SK-N-SH (cell line): Measurements from ENCODE around the gene MS4A10. TPM values are rescaled to one million over a fixed set of nuclear protein-coding genes. Genes with fewer than 3 reads are reported as not detected.

Experiments used
- CTCF ChIA-PET: fragments of 300-600, 350-600 bp; formaldehyde crosslinking; extraction: SDS; loops from one replicate; lab custom pipeline; 2021; lab: Yijun Ruan, JAX
- POLR2A ChIA-PET: fragments of 350-600 bp; sonication (Branson Sonifier 250); formaldehyde crosslinking; extraction: SDS; loops from one replicate; lab custom pipeline; 2020; ENCODE audit warnings: antibody characterized with exemption, inconsistent platforms; lab: Yijun Ruan, JAX
- DNase-seq: peaks from one replicate; pipeline ENCODE4 v3.0.0; 2012
- H2AFZ ChIP-seq: fragments of 200-600 bp; sonication (generic); 2 replicates; pipeline ENCODE4 v1.8.1; 2016; ENCODE audit warnings: antibody characterized with exemption, mild to moderate bottlenecking, low read depth
- H3F3A ChIP-seq: fragments of 200-600 bp; sonication (generic); replicated peaks from 2 replicates; pipeline ENCODE3; 2016; ENCODE audit warnings: antibody characterized with exemption, mild to moderate bottlenecking; ENCODE audit not compliant: insufficient read depth
- H3K27ac ChIP-seq, 2 experiments: fragments of 200-500 bp in 1 of 2; fragments of 200-600 bp in 1 of 2; sonication (Bioruptor generic) in 1 of 2; sonication (generic), shearing (Covaris generic) in 1 of 2; 2 replicates each; pipeline versions ENCODE4 v1.5.1 to v1.6.1; 2014 to 2016; ENCODE audit warnings: low read depth in 2 of 2, inconsistent platforms in 1 of 2, low read length in 1 of 2, mild to moderate bottlenecking in 1 of 2, mixed read lengths in 1 of 2
- H3K27me3 ChIP-seq: fragments of 200-600 bp; sonication (generic), shearing (Covaris generic); 2 replicates; pipeline ENCODE4 v1.6.1; 2016; ENCODE audit warnings: mixed run types; ENCODE audit not compliant: insufficient read depth
- H3K36me3 ChIP-seq, 2 experiments: fragments of 200-500 bp in 1 of 2; fragments of 200-600 bp in 1 of 2; sonication (Bioruptor generic) in 1 of 2; sonication (generic) in 1 of 2; replicated peaks in 1 of 2; 2 replicates each; pipeline versions ENCODE3 to v1.5.1; 2014 to 2016; ENCODE audit warnings: low read length in 1 of 2, mild to moderate bottlenecking in 1 of 2; ENCODE audit not compliant: insufficient read depth in 2 of 2, control insufficient read depth in 1 of 2
- H3K4me1 ChIP-seq, 2 experiments: fragments of 200-500 bp in 1 of 2; fragments of 200-600 bp in 1 of 2; sonication (Bioruptor generic) in 1 of 2; sonication (generic), shearing (Covaris generic) in 1 of 2; 2 replicates each; pipeline versions ENCODE4 v1.5.1 to v1.6.1; 2014 to 2016; ENCODE audit warnings: low read depth in 1 of 2, low read length in 1 of 2, mixed run types in 1 of 2; ENCODE audit not compliant: insufficient read depth in 2 of 2, control insufficient read depth in 1 of 2
- H3K4me2 ChIP-seq: fragments of 200-600 bp; sonication (generic), shearing (Covaris generic); 2 replicates; pipeline ENCODE4 v1.6.1; 2017; ENCODE audit warnings: mixed run types
- H3K4me3 ChIP-seq, 2 experiments: fragments of 200-500 bp in 1 of 2; fragments of 200-600 bp in 1 of 2; sonication (Bioruptor generic) in 1 of 2; sonication (generic), shearing (Covaris generic) in 1 of 2; 2 replicates each; pipeline versions ENCODE4 v1.5.1 to v1.8.1; 2014 to 2016; ENCODE audit warnings: low read depth in 2 of 2, inconsistent platforms in 1 of 2, low read length in 1 of 2, mild to moderate bottlenecking in 1 of 2, mixed read lengths in 1 of 2, moderate library complexity in 1 of 2
- H3K79me2 ChIP-seq: fragments of 200-600 bp; sonication (generic); 2 replicates; pipeline ENCODE4 v1.8.1; 2017; ENCODE audit warnings: mild to moderate bottlenecking; ENCODE audit not compliant: insufficient read depth
- H3K9ac ChIP-seq: fragments of 200-600 bp; sonication (generic); 2 replicates; pipeline ENCODE4 v1.6.1; 2017; ENCODE audit warnings: mixed run types
- H3K9me2 ChIP-seq: fragments of 200-600 bp; sonication (generic); 2 replicates; pipeline ENCODE4 v1.6.1; 2017; ENCODE audit warnings: mixed run types
- H3K9me3 ChIP-seq: fragments of 200-600 bp; sonication (generic); 2 replicates; pipeline ENCODE4 v1.6.1; 2017; ENCODE audit warnings: mixed run types, mild to moderate bottlenecking, moderate library complexity
- H4K20me1 ChIP-seq: fragments of 200-600 bp; sonication (generic); 2 replicates; pipeline ENCODE4 v1.6.1; 2017; ENCODE audit warnings: mild to moderate bottlenecking, mixed run types; ENCODE audit not compliant: insufficient read depth
- CHD2 ChIP-seq: fragments of 150-350 bp; IDR thresholded peaks from 2 replicates; pipeline ENCODE4 v1.6.1; 2018; ENCODE audit warnings: low read length; ENCODE audit not compliant: partially characterized antibody
- EP300 ChIP-seq, 2 experiments: IDR thresholded peaks; 2 replicates each; pipeline versions ENCODE4 v1.4.0 to v1.6.1; 2012; ENCODE audit warnings: borderline replicate concordance in 1 of 2, low read depth in 1 of 2, low read length in 1 of 2
- EZH2phosphoT487 ChIP-seq: fragments of 200-600 bp; sonication (generic); IDR thresholded peaks from 2 replicates; pipeline ENCODE4 v1.6.1; 2017; ENCODE audit warnings: low read depth, mixed run types, mild to moderate bottlenecking, antibody characterized with exemption, moderate library complexity, borderline replicate concordance
- JUND ChIP-seq: IDR thresholded peaks from 2 replicates; pipeline ENCODE4 v1.4.0; 2012
- MXI1 ChIP-seq: IDR thresholded peaks from 2 replicates; pipeline ENCODE4 v1.6.1; 2012; ENCODE audit warnings: mild to moderate bottlenecking, low read depth, low read length, improper control_type of control experiment
- NFIC ChIP-seq: IDR thresholded peaks from 2 replicates; pipeline ENCODE4 v1.4.0; 2012; ENCODE audit warnings: borderline replicate concordance
- RAD21 ChIP-seq: IDR thresholded peaks from 2 replicates; pipeline ENCODE4 v1.6.1; 2012; ENCODE audit warnings: mild to moderate bottlenecking, low read length
- RFX5 ChIP-seq: IDR thresholded peaks from 2 replicates; pipeline ENCODE4 v1.6.1; 2012; ENCODE audit warnings: mild to moderate bottlenecking, improper control_type of control experiment, low read length
- TEAD4 ChIP-seq: IDR thresholded peaks from 2 replicates; pipeline ENCODE4 v1.4.0; 2012; ENCODE audit warnings: mild to moderate bottlenecking, borderline replicate concordance; ENCODE audit not compliant: insufficient read depth
- WGBS: methylation state at CpG from one replicate; pipeline ENCODE4 v1.1.6; 2017; ENCODE audit warnings: low lambda C conversion rate; 5-methylcytosine and 5-hydroxymethylcytosine counted together
- polyA plus RNA-seq, 3 experiments: library from polyadenylated mRNA; depleted of rRNA; stranded (reverse); fragments of >200 nt; gene quantifications; 2 replicates each; pipeline ENCODE4 v1.2.3, GENCODE V29; 2012
- TF ChIP-seq, protein P1 (sequence below): IDR thresholded peaks from 2 replicates; pipeline ENCODE4; 2012
- TF ChIP-seq, protein P2 (sequence below): IDR thresholded peaks from 2 replicates; pipeline ENCODE4 v1.6.1; 2012; ENCODE audit warnings: mild to moderate bottlenecking, low read depth, low read length, moderate library complexity

MS4A10 gene
- polyA plus RNA-seq, 1 of the 3 experiments (the other 2 are of a cell fraction) = not detected

DNA sequence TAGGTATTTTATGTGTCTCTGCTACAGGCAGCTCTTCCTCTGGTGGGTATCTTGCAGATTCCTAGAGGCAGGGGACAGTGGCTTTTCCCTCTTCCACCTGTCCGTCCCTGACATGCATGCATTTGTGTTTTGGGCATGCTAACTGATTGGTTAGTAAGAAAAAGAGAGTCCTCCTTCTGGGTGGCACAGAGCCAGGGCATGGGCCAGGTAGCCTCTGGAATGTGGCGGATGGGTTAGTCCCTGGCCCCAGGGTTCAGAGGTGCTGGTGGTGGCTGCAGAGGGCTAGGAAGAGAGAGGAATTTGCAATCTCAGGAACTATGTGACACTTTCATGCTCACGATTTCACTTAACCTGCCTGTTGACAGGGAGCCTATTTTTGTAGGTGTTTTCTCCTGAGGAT, 34.2 kb upstream of the MS4A10 start:
- POLR2A ChIA-PET = no interaction called here
- DNase-seq = no peak
- Histone ChIP-seq H3K4me1 (no peaks in the 10 kb centered on the region), H3K9ac (no peak overlapping the region), H3F3A (no peaks in the 10 kb centered on the region), H3K9me2 (no peaks in the 10 kb centered on the region), H4K20me1 (no peaks in the 10 kb centered on the region), H2AFZ (no peak overlapping the region), H3K36me3 (no peaks in the 10 kb centered on the region), H3K4me3 (no peak overlapping the region), H3K4me2 (no peak overlapping the region), H3K27me3 (peaks cover 41% of the 10 kb centered on the region; the same call in 1 of the 2 replicates), H3K9me3 (no peaks in the 10 kb centered on the region), H3K27ac (no peak overlapping the region), H3K79me2 (no peaks in the 10 kb centered on the region)
- 6% methylated on average over 3 of the region's 3 CpGs for WGBS
- TF ChIP-seq, protein P1, sequence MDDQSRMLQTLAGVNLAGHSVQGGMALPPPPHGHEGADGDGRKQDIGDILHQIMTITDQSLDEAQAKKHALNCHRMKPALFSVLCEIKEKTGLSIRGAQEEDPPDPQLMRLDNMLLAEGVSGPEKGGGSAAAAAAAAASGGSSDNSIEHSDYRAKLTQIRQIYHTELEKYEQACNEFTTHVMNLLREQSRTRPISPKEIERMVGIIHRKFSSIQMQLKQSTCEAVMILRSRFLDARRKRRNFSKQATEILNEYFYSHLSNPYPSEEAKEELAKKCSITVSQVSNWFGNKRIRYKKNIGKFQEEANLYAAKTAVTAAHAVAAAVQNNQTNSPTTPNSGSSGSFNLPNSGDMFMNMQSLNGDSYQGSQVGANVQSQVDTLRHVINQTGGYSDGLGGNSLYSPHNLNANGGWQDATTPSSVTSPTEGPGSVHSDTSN = no peak
- TF ChIP-seq JUND (no peak), EZH2phosphoT487 (no peak), TEAD4 (no peak), CHD2 (no peak), RAD21 (no peak), NFIC (no peak), MXI1 (no peak)
- TF ChIP-seq, protein P2, sequence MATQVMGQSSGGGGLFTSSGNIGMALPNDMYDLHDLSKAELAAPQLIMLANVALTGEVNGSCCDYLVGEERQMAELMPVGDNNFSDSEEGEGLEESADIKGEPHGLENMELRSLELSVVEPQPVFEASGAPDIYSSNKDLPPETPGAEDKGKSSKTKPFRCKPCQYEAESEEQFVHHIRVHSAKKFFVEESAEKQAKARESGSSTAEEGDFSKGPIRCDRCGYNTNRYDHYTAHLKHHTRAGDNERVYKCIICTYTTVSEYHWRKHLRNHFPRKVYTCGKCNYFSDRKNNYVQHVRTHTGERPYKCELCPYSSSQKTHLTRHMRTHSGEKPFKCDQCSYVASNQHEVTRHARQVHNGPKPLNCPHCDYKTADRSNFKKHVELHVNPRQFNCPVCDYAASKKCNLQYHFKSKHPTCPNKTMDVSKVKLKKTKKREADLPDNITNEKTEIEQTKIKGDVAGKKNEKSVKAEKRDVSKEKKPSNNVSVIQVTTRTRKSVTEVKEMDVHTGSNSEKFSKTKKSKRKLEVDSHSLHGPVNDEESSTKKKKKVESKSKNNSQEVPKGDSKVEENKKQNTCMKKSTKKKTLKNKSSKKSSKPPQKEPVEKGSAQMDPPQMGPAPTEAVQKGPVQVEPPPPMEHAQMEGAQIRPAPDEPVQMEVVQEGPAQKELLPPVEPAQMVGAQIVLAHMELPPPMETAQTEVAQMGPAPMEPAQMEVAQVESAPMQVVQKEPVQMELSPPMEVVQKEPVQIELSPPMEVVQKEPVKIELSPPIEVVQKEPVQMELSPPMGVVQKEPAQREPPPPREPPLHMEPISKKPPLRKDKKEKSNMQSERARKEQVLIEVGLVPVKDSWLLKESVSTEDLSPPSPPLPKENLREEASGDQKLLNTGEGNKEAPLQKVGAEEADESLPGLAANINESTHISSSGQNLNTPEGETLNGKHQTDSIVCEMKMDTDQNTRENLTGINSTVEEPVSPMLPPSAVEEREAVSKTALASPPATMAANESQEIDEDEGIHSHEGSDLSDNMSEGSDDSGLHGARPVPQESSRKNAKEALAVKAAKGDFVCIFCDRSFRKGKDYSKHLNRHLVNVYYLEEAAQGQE = no peak
- CTCF ChIA-PET = no interaction called here

DNA sequence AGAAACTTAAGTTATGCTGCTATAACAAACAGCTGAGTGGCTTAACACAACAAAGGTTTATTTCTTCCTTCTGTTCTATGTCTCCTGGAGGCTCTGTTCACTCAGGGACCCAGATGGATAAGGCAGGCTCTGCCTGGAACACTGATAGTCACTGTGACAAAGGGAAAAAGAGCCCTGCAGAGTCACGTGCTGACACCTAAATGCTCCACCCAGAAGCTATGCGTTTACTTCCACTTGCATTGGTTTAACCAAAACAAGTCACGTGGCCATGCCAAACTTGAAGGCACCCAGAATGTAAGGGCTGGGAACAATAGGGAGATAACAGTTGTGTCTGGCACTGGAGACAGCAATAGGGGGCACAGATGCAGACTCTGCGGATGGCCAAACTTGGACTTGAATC, 31.8 kb upstream of the MS4A10 start:
- CTCF ChIA-PET = interaction anchor here (1.0 to 1.3 kb wide), 4 partner anchors 10 to 134 kb away, joined by 3 read pairs; no protein-coding TSS in a partner anchor
- Histone ChIP-seq H3K4me2 (no peak overlapping the region), H3K9me2 (no peaks in the 10 kb centered on the region), H3K9me3 (no peaks in the 10 kb centered on the region), H2AFZ (no peak overlapping the region), H3F3A (no peaks in the 10 kb centered on the region), H3K27ac (no peak overlapping the region), H4K20me1 (no peaks in the 10 kb centered on the region), H3K4me1 (no peaks in the 10 kb centered on the region), H3K9ac (no peak overlapping the region), H3K79me2 (no peaks in the 10 kb centered on the region), H3K27me3 (peaks cover 62% of the 10 kb centered on the region), H3K4me3 (no peak overlapping the region), H3K36me3 (no peaks in the 10 kb centered on the region)
- no peak for TF ChIP-seq EP300 (IDR thresholded peaks at IDR 0.05; ENCODE audit: borderline replicate concordance in 1 of 2, low read depth in 1 of 2, low read length in 1 of 2)
- TF ChIP-seq RFX5 = no peak
- 13% methylated on average over 4 of the region's 4 CpGs for WGBS
- no peak for DNase-seq
- POLR2A ChIA-PET = no interaction called here
